NCI-H1436 treated with DMSO at 0.1 percent for 48 hours (cell line): ENCODE measurements around the gene SLC12A6.
A peak's percentile ranks its signal among the peaks of the same experiment; 100 is the strongest.
"Not testable (repeated sequence)": the region's sequence is repeated elsewhere in the genome, so short reads cannot be mapped to it uniquely, and the experiment has no call there.

ENCODE experiments used
- DNase-seq: peaks from one replicate; lab custom pipeline; 2025; lab: John Stamatoyannopoulos, UW

The SLC12A6 gene

GRCh38 chr15:34357653-34358052 lies 20.1 kb upstream of the SLC12A6 start:
- DNase-seq: no peak

DNA sequence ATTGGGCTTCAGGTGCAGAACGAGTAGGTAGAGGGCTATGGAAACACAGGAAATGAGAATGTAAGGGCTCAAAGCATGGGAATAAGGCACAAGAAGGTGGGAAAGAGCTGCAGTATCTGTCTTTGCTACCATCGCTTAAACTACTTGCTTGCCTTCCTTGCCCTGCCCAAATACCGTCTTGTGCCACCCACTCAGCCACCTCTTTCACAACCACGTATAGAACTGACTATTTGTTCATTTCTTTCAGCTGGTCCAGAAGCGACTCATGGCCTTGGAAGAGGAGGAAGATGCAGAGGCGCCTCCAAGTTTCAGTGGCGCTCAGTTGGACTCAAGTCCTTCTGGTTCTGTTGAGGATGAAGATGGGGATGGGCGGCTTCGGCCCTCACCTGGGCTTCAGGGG lies 17.7 kb upstream of the SLC12A6 start:
- no peak for DNase-seq

DNA sequence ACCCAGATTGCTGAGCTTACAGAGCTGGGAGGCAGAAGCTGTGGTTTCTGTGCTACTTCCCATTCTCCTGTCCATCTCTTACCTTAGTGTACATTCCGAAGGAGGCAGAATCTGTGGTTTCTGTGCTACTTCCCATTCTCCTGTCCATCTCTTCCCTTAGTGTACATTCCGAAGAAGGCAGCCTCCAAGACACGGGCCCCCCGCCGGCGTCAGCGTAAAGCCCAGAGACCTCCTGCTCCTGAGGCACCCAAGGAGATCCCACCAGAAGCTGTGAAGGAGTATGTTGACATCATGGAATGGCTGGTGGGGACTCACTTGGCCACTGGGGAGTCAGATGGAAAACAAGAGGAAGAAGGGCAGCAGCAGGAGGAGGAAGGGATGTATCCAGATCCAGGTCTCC lies 16.7 kb upstream of the SLC12A6 start:
- no peak for DNase-seq

DNA sequence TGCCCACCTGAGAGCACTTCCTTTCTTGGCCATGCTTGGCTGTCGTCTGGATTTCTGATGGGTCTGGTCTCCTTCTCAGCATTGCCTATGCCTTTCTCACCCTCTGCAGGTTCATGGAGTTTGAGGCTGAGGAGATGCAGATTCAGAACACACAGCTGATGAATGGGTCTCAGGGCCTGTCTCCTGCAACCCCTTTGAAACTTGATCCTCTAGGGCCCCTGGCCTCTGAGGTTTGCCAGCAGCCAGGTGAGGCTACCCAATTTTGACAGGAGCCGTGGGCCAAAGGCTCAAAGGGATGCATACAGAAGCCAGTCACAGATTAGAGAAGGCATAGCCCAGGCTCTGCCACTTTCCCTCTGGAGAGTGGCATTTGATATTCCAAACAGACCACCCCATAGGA lies 16.0 kb upstream of the SLC12A6 start:
- DNase-seq: no peak

DNA sequence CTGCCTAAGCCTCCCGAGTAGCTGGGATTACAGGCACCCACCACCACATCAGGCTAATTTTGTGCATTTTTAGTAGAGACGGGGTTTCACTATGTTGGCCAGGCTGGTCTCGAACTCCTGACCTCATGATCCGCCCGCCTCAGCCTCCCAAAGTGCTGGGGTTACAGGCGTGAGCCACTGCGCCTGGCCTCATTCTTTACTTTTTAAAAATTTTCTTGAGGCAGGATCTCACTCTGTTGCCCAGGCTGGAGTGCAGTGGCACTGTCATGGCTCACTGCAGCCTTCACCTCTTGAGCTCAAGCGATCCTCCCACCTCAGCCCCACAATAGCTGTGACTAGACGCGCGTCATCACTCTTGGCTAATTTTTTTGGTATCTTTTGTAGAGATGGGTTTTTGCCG lies 15.4 kb upstream of the SLC12A6 start:
- not testable (repeated sequence) for DNase-seq

- no peak for DNase-seq
Measured at GRCh38 chr15:34349769-34350168, 12.2 kb upstream of the SLC12A6 start.

GRCh38 chr15:34348735-34349300 lies 11.2 kb upstream of the SLC12A6 start:
- no peak for DNase-seq

DNA sequence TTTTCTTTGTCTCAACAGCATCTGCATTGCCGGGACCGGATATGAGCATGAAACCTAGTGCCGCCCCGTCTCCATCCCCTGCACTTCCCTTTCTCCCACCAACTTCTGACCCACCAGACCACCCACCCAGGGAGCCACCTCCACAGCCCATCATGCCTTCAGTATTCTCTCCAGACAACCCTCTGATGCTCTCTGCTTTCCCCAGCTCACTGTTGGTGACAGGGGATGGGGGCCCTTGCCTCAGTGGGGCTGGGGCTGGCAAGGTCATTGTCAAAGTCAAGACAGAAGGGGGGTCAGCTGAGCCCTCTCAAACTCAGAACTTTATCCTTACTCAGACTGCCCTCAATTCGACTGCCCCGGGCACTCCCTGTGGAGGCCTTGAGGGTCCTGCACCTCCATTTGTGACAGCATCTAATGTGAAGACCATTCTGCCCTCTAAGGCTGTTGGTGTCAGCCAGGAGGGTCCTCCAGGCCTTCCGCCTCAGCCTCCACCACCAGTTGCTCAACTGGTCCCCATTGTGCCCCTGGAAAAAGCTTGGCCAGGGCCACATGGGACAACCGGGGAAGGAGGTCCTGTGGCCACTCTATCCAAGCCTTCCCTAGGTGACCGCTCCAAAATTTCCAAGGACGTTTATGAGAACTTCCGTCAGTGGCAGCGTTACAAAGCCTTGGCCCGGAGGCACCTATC lies 10.5 kb upstream of the SLC12A6 start:
- no peak for DNase-seq

DNA sequence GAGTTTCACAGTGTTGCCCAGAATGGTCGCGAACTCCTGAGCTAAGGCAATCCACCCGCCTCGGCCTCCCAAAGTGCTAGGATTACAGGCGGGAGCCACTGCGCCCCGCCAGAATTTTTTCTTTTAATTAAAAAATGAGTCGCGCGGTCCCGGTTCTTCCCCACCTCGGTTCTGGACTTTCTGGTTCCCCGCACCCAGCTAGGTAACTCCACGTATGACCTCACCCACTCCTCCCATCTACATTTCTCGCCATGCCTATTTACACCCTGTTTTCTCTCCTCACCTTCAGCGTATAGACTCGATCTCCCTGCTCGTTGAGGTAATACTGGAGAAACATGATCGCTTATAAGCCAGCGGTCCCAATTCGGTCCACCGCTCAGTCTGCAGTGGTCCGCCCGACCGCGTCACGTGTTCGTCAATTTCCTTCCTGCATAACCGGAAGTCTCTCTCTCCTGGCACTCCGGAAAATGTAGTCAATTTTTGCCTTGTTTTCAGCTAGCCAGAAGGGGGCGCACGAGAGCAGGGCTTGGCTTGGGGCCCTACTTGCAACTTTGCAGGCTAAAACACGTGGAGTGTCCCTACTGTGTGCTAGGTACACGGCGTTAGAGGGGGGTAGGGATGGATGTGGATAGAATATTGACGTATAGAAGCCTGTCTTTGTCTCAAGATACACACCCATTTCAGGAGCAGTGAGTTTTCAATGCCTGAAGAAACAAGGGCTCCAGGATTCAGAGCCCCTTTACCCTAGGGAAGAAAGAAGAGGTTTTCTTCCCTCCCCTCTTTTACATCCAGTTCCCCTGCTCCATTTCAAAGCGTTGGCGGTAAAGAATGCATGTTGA lies 5.4 kb upstream of the SLC12A6 start, which contains the start of the genes NOP10 and NUTM1:
TSS of gene NOP10 (minus strand) at position 400 of the 839 bp plus-strand sequence. CDS start at position 337, 63 bp downstream.
TSS of gene NUTM1 (plus strand) at position 579 of the 839 bp plus-strand sequence. CDS start 382 bp downstream, outside the sequence.
- peak; percentile 57 for DNase-seq

- DNase-seq: not testable (repeated sequence)
Measured at GRCh38 chr15:34342213-34342736, 4.7 kb upstream of the SLC12A6 start.

DNA sequence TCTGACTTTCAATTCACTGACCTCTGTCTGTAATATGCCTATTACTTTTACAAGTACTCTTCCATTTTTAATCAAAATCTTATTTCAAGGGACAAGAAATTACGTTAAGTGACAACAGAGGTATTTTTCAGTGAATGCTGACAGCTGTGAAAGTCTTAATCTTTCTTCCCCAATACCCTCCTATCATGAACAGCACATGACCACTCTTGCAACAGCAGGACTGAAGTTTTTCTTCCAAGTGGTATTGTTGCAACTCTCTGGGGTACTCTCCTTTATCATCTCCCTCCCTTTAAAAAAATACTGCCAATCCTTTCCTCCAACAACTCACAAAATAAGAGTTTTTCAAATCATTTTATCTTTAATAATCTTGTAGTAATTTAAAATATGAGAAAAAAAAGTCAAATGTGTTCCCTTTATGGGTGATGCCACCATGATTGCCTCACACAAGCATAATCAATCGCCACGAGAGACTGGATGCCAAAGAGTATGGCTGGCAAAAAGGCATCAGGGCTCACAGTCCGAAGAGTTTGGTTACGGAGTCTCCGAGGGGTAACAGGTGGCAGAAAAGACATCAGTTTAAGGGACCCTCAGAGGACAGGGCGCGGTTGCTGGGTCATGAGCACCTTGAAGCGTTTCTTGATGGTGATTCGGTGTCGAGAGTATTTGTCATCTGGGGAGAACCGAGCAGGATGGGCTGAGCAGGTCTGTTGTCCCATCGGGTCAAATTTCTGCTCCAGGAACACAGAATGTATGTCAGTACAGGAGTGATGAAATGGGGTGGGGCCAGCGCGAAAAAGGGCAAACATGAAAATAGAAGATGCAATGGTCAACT lies 4.0 kb upstream of the SLC12A6 start:
- no peak for DNase-seq

GRCh38 chr15:34339946-34340345 lies 2.4 kb upstream of the SLC12A6 start:
- no peak for DNase-seq

GRCh38 chr15:34338347-34338746 lies 766 bp upstream of the SLC12A6 start:
- DNase-seq: no peak

GRCh38 chr15:34336991-34337556 lies 507 bp downstream of the SLC12A6 start:
- DNase-seq: no peak

- no peak for DNase-seq
Measured at GRCh38 chr15:34336231-34336990, 1.2 kb downstream of the SLC12A6 start.

DNA sequence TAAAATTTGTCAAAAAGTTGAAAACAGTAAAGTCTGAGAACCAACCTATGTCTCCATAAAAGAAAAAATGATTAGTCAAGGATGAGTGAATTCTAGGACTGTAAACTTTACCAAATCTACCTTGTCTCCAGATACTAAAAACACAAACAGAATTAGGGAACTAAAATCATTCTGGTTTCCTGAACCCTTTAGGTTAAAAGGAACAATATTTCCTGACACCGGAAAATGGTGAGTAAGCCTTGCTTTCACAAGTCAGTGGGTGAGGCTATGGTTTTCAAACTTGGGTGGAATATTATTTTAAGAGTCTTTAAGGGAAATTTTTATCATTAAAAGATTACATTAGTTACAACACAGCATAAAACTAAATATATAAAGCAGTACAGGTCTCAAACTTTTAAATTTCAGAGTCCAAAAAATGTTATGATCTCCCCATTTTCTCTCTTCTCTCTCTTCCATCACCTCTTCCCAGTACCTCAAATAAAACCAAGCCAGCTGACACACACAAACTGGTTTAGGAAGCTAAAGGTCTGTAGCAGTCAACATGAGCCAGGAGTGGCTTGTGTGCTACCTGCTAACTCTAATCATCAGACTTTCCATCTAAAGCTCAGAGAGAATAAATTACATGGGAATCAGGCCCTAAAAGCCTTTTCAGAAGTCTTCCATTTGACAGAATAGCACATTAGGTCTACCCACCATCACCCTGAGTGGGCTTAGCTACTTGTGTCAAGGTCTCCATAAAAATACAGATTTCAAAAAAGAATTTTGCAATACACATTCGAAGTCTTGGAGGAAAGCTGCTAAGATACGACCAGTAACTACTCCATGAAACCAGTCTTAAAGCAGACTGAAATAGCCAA lies 2.2 kb downstream of the SLC12A6 start:
- DNase-seq: no peak

- DNase-seq: no peak
Measured at GRCh38 chr15:34334672-34335071, 2.9 kb downstream of the SLC12A6 start.

- no peak for DNase-seq
Measured at GRCh38 chr15:34332553-34333120, 4.9 kb downstream of the SLC12A6 start.

GRCh38 chr15:34331809-34332208 lies 5.8 kb downstream of the SLC12A6 start:
- DNase-seq: no peak
